ENCODE results near the gene NFYC. TPM values are rescaled to one million over a fixed set of nuclear protein-coding genes. Genes with fewer than 3 reads are reported as not detected.

Gene NFYC
- total and polyA plus RNA-seq, 2 experiments from 2014 or later: 36.2 to 42.7 TPM

DNA sequence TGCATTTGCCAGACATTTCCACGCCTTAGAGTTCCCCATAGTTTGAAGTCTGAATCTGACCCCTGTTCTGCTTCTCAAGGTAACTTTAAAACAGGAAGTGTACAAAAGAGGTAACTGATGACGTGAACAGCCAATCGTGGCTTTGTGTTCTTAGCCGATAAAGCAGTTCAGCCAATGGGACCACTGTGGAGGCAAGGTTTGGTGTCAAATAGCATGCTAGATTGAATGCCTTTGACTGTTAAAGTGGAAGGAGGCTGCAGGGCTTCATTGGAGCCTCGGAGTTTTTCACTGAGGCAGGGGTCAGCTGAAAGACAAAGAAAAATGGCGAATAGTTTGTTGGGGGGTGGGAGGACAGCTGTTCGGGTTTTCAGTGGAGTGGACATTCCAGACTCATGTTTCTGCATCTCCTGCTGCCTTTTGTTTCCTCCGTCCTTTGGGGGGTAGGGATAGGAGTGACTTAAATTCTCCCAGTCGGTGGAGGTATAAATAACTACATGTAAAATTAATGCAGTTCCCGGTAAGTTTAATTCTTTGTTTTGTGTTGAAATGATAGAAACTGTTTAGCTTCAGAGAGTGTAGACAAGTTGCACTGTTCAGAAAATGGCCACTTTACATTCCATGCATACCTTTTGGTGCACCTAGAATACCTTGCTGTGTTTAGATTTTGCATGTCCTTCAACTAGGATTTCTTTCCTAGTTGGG lies 17.7 kb downstream of the NFYC start:
- peak; percentile 82 for TF ChIP-seq POLR2AphosphoS5 (IDR thresholded peaks at IDR 0.05; ENCODE audit: low read depth)
- TF ChIP-seq CREB1 (CRISPR knock-in tag; IDR thresholded peaks at IDR 0.05; ENCODE audit: low read depth): peak; percentile 87
- TF ChIP-seq, protein P1, sequence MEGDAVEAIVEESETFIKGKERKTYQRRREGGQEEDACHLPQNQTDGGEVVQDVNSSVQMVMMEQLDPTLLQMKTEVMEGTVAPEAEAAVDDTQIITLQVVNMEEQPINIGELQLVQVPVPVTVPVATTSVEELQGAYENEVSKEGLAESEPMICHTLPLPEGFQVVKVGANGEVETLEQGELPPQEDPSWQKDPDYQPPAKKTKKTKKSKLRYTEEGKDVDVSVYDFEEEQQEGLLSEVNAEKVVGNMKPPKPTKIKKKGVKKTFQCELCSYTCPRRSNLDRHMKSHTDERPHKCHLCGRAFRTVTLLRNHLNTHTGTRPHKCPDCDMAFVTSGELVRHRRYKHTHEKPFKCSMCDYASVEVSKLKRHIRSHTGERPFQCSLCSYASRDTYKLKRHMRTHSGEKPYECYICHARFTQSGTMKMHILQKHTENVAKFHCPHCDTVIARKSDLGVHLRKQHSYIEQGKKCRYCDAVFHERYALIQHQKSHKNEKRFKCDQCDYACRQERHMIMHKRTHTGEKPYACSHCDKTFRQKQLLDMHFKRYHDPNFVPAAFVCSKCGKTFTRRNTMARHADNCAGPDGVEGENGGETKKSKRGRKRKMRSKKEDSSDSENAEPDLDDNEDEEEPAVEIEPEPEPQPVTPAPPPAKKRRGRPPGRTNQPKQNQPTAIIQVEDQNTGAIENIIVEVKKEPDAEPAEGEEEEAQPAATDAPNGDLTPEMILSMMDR (conservative IDR thresholded peaks at IDR 0.05; ENCODE audit: low read depth in 2 of 2): no peak
- peaks cover 11% of the 10 kb centered on the region; the same call in 2 of the 3 replicates for H3K36me3 Mint-ChIP-seq (ENCODE audit: low read depth)
- Histone ChIP-seq H3K4me1 (ENCODE audit: insufficient read depth) (peaks cover 32% of the 10 kb centered on the region), H3K36me3 (ENCODE audit: insufficient read depth) (no peaks in the 10 kb centered on the region), H3K4me2 (peak overlapping the region; percentile 68), H3K4me3 (peak overlapping the region; percentile 50), H3K9me2 (ENCODE audit: insufficient read depth) (no peaks in the 10 kb centered on the region), H3K27ac (ENCODE audit: low read depth) (peak overlapping the region; percentile 73), H3F3A (replicated peaks; ENCODE audit: low read depth) (no peaks in the 10 kb centered on the region), H4K20me1 (replicated peaks; ENCODE audit: insufficient read depth) (no peaks in the 10 kb centered on the region), H3K27me3 (ENCODE audit: insufficient read depth) (no peaks in the 10 kb centered on the region), H2AFZ (no peak overlapping the region), H3K79me2 (replicated peaks; ENCODE audit: insufficient read depth) (peaks cover 92% of the 10 kb centered on the region)
- H3K27me3 Mint-ChIP-seq (ENCODE audit: insufficient read depth, low read depth, poor library complexity): peaks cover 4% of the 10 kb centered on the region
- ATAC-seq (peak; percentile 95), DNase-seq (ENCODE audit: low spot score) (peak; percentile 98)
- H3K4me3 Mint-ChIP-seq: peak overlapping the region; percentile 96
- peak overlapping the region; percentile 99 for H3K27ac Mint-ChIP-seq
- H3K4me1 Mint-ChIP-seq: peaks cover 45% of the 10 kb centered on the region
- H3K9me3 Mint-ChIP-seq: no peaks in the 10 kb centered on the region

DNA sequence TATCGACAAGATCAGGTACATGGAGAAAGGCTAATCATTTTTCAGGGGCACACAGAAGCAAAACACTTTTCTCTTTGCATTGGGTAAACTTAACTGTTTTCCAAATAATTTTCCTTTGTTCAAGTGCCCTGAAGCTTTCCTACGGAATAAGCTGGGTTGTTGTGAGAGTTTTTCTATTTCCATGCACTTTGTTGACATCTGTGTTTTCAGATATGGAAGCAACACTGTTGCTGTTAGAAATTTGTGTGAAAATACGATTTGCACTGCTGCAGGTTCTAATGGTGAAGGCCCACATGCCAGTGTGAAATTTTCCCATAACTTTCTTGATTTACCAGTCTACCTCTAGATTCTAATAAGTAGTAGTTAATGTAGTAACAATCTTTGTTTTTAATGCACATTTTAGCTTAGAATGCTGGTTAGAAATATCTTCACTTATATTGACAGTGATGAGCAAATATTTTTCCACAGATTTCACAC lies 18.3 kb downstream of the NFYC start:
- no peak overlapping the region for H2AFZ ChIP-seq
- no peak for DNase-seq (ENCODE audit: low spot score)
- Mint-ChIP-seq H3K27me3 (ENCODE audit: insufficient read depth, low read depth, poor library complexity) (peaks cover 4% of the 10 kb centered on the region), H3K4me1 (peaks cover 39% of the 10 kb centered on the region), H3K4me3 (peak overlapping the region; percentile 96), H3K27ac (peak overlapping the region; percentile 99), H3K9me3 (no peaks in the 10 kb centered on the region), H3K36me3 (ENCODE audit: low read depth) (peaks cover 11% of the 10 kb centered on the region; the same call in 2 of the 3 replicates)
- H3K4me1 ChIP-seq (ENCODE audit: insufficient read depth): peaks cover 29% of the 10 kb centered on the region
- no peaks in the 10 kb centered on the region for H3K9me2 ChIP-seq (ENCODE audit: insufficient read depth)
- no peaks in the 10 kb centered on the region for H3K27me3 ChIP-seq (ENCODE audit: insufficient read depth)
- H3K27ac ChIP-seq (ENCODE audit: low read depth): peak overlapping the region; percentile 73
- no peak for ATAC-seq
- no peaks in the 10 kb centered on the region for H4K20me1 ChIP-seq (replicated peaks; ENCODE audit: insufficient read depth)
- peak overlapping the region; percentile 50 for H3K4me3 ChIP-seq
- no peaks in the 10 kb centered on the region for H3F3A ChIP-seq (replicated peaks; ENCODE audit: low read depth)
- peaks cover 92% of the 10 kb centered on the region for H3K79me2 ChIP-seq (replicated peaks; ENCODE audit: insufficient read depth)
- no peaks in the 10 kb centered on the region for H3K36me3 ChIP-seq (ENCODE audit: insufficient read depth)
- H3K4me2 ChIP-seq: peak overlapping the region; percentile 68
- no peak for TF ChIP-seq ZNF114 (CRISPR knock-in tag; IDR thresholded peaks at IDR 0.05)
- TF ChIP-seq EZH2 (IDR thresholded peaks at IDR 0.05; ENCODE audit: low read depth, unreplicated experiment): no peak
- TF ChIP-seq, protein P2, sequence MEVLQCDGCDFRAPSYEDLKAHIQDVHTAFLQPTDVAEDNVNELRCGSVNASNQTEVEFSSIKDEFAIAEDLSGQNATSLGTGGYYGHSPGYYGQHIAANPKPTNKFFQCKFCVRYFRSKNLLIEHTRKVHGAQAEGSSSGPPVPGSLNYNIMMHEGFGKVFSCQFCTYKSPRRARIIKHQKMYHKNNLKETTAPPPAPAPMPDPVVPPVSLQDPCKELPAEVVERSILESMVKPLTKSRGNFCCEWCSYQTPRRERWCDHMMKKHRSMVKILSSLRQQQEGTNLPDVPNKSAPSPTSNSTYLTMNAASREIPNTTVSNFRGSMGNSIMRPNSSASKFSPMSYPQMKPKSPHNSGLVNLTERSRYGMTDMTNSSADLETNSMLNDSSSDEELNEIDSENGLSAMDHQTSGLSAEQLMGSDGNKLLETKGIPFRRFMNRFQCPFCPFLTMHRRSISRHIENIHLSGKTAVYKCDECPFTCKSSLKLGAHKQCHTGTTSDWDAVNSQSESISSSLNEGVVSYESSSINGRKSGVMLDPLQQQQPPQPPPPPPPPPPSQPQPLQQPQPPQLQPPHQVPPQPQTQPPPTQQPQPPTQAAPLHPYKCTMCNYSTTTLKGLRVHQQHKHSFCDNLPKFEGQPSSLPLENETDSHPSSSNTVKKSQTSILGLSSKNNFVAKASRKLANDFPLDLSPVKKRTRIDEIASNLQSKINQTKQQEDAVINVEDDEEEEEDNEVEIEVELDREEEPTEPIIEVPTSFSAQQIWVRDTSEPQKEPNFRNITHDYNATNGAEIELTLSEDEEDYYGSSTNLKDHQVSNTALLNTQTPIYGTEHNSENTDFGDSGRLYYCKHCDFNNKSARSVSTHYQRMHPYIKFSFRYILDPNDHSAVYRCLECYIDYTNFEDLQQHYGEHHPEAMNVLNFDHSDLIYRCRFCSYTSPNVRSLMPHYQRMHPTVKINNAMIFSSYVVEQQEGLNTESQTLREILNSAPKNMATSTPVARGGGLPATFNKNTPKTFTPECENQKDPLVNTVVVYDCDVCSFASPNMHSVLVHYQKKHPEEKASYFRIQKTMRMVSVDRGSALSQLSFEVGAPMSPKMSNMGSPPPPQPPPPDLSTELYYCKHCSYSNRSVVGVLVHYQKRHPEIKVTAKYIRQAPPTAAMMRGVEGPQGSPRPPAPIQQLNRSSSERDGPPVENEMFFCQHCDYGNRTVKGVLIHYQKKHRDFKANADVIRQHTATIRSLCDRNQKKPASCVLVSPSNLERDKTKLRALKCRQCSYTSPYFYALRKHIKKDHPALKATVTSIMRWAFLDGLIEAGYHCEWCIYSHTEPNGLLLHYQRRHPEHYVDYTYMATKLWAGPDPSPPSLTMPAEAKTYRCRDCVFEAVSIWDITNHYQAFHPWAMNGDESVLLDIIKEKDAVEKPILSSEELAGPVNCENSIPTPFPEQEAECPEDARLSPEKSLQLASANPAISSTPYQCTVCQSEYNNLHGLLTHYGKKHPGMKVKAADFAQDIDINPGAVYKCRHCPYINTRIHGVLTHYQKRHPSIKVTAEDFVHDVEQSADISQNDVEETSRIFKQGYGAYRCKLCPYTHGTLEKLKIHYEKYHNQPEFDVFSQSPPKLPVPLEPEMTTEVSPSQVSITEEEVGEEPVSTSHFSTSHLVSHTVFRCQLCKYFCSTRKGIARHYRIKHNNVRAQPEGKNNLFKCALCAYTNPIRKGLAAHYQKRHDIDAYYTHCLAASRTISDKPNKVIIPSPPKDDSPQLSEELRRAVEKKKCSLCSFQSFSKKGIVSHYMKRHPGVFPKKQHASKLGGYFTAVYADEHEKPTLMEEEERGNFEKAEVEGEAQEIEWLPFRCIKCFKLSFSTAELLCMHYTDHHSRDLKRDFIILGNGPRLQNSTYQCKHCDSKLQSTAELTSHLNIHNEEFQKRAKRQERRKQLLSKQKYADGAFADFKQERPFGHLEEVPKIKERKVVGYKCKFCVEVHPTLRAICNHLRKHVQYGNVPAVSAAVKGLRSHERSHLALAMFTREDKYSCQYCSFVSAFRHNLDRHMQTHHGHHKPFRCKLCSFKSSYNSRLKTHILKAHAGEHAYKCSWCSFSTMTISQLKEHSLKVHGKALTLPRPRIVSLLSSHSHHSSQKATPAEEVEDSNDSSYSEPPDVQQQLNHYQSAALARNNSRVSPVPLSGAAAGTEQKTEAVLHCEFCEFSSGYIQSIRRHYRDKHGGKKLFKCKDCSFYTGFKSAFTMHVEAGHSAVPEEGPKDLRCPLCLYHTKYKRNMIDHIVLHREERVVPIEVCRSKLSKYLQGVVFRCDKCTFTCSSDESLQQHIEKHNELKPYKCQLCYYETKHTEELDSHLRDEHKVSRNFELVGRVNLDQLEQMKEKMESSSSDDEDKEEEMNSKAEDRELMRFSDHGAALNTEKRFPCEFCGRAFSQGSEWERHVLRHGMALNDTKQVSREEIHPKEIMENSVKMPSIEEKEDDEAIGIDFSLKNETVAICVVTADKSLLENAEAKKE (CRISPR knock-in tag; IDR thresholded peaks at IDR 0.05): no peak
- TF ChIP-seq, protein P1 (conservative IDR thresholded peaks at IDR 0.05; ENCODE audit: low read depth in 2 of 2): no peak
- TF ChIP-seq, protein P3, sequence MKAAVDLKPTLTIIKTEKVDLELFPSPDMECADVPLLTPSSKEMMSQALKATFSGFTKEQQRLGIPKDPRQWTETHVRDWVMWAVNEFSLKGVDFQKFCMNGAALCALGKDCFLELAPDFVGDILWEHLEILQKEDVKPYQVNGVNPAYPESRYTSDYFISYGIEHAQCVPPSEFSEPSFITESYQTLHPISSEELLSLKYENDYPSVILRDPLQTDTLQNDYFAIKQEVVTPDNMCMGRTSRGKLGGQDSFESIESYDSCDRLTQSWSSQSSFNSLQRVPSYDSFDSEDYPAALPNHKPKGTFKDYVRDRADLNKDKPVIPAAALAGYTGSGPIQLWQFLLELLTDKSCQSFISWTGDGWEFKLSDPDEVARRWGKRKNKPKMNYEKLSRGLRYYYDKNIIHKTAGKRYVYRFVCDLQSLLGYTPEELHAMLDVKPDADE (IDR thresholded peaks at IDR 0.05): no peak
- TF ChIP-seq POLR2AphosphoS5 (IDR thresholded peaks at IDR 0.05; ENCODE audit: low read depth): no peak
- TF ChIP-seq STAT1 (IDR thresholded peaks at IDR 0.05; ENCODE audit: unreplicated experiment): no peak
- TF ChIP-seq ZNF331 (CRISPR knock-in tag; IDR thresholded peaks at IDR 0.05; ENCODE audit: low read depth): no peak

Data from GM23338 (cell line).